Measurements from ENCODE around the gene CFTR. TPM values are rescaled to one million over a fixed set of nuclear protein-coding genes. Genes with fewer than 3 reads are reported as not detected.
"Not testable (repeated sequence)": the region's sequence is repeated elsewhere in the genome, so short reads cannot be mapped to it uniquely, and the experiment has no call there.

CFTR gene
- total RNA-seq, result not detected

GRCh38 chr7:117479225-117480054 is at the start of gene CFTR:
TSS of gene CFTR (plus strand) at chr7:117480025. CDS start at chr7:117480095, 70 bp downstream.
- ChIA-PET POLR2A (no interaction called here), CTCF (no interaction called here)
- no peaks in the 10 kb centered on the region for H3K9me3 Mint-ChIP-seq (ENCODE audit: insufficient read depth)
- no peak within 1 kb of the TSS for H3K4me3 Mint-ChIP-seq
- no peaks in the 10 kb centered on the region for H3K36me3 Mint-ChIP-seq (ENCODE audit: low read depth)
- DNase-seq (no peak), ATAC-seq (no peak)
- H3K4me1 Mint-ChIP-seq (ENCODE audit: low read depth), result no peaks in the 10 kb centered on the region
- peaks cover 22% of the 10 kb centered on the region for H3K27me3 Mint-ChIP-seq (ENCODE audit: low read depth)
- H3K27ac Mint-ChIP-seq, result no peak within 1 kb of the TSS

- Mint-ChIP-seq H3K9me3 (ENCODE audit: insufficient read depth) (no peaks in the 10 kb centered on the region), H3K27me3 (ENCODE audit: low read depth) (peaks cover 3% of the 10 kb centered on the region), H3K4me3 (no peak overlapping the region), H3K4me1 (ENCODE audit: low read depth) (no peaks in the 10 kb centered on the region), H3K27ac (no peak overlapping the region), H3K36me3 (ENCODE audit: low read depth) (no peaks in the 10 kb centered on the region)
- no peak for DNase-seq
- ChIA-PET POLR2A (no interaction called here), CTCF (no interaction called here)
- no peak for ATAC-seq
Measured at GRCh38 chr7:117435475-117436043, 44.3 kb upstream of the CFTR start.

- Mint-ChIP-seq H3K4me3 (no peak overlapping the region), H3K27ac (no peak overlapping the region), H3K4me1 (ENCODE audit: low read depth) (no peaks in the 10 kb centered on the region), H3K36me3 (ENCODE audit: low read depth) (no peaks in the 10 kb centered on the region), H3K27me3 (ENCODE audit: low read depth) (no peaks in the 10 kb centered on the region), H3K9me3 (ENCODE audit: insufficient read depth) (no peaks in the 10 kb centered on the region)
- ATAC-seq, result no peak
- ChIA-PET CTCF (no interaction called here), POLR2A (no interaction called here)
- DNase-seq, result no peak
Measured at GRCh38 chr7:117444646-117445045, 35.2 kb upstream of the CFTR start.

GRCh38 chr7:117445206-117445605 is 34.6 kb upstream of the CFTR start:
- ATAC-seq, result no peak
- no peak overlapping the region for H3K27ac Mint-ChIP-seq
- H3K36me3 Mint-ChIP-seq (ENCODE audit: low read depth), result no peaks in the 10 kb centered on the region
- H3K27me3 Mint-ChIP-seq (ENCODE audit: low read depth), result no peaks in the 10 kb centered on the region
- POLR2A ChIA-PET, result no interaction called here
- H3K9me3 Mint-ChIP-seq (ENCODE audit: insufficient read depth), result no peaks in the 10 kb centered on the region
- H3K4me1 Mint-ChIP-seq (ENCODE audit: low read depth), result no peaks in the 10 kb centered on the region
- no peak for DNase-seq
- CTCF ChIA-PET, result no interaction called here
- H3K4me3 Mint-ChIP-seq, result no peak overlapping the region

- Mint-ChIP-seq H3K4me3 (no peak overlapping the region), H3K4me1 (ENCODE audit: low read depth) (no peaks in the 10 kb centered on the region)
- CTCF ChIA-PET, result no interaction called here
Measured at GRCh38 chr7:117446220-117446815, 33.5 kb upstream of the CFTR start.

GRCh38 chr7:117448655-117449054 is 31.2 kb upstream of the CFTR start:
- Mint-ChIP-seq H3K4me1 (ENCODE audit: low read depth) (no peaks in the 10 kb centered on the region), H3K27ac (no peak overlapping the region), H3K9me3 (ENCODE audit: insufficient read depth) (no peaks in the 10 kb centered on the region), H3K27me3 (ENCODE audit: low read depth) (no peaks in the 10 kb centered on the region), H3K36me3 (ENCODE audit: low read depth) (no peaks in the 10 kb centered on the region), H3K4me3 (no peak overlapping the region)
- POLR2A ChIA-PET, result no interaction called here
- ATAC-seq, result no peak
- CTCF ChIA-PET, result no interaction called here
- no peak for DNase-seq

More at GRCh38 chr7:117446220-117446815, 33.5 kb upstream of the CFTR start:
- Mint-ChIP-seq H3K27me3 (ENCODE audit: low read depth) (no peaks in the 10 kb centered on the region), H3K36me3 (ENCODE audit: low read depth) (no peaks in the 10 kb centered on the region), H3K9me3 (ENCODE audit: insufficient read depth) (no peaks in the 10 kb centered on the region), H3K27ac (no peak overlapping the region)
- DNase-seq, result no peak
- ATAC-seq, result no peak
- POLR2A ChIA-PET, result no interaction called here

- DNase-seq (no peak), ATAC-seq (no peak)
- ChIA-PET CTCF (interaction anchor here (1.1 to 1.5 kb wide), 4 partner anchors 11 to 284 kb away, joined by 3 to 4 read pairs (median 3); no protein-coding TSS in a partner anchor), POLR2A (no interaction called here)
- H3K36me3 Mint-ChIP-seq (ENCODE audit: low read depth), result no peaks in the 10 kb centered on the region
- H3K27ac Mint-ChIP-seq, result no peak overlapping the region
- H3K4me3 Mint-ChIP-seq, result no peak overlapping the region
- no peaks in the 10 kb centered on the region for H3K27me3 Mint-ChIP-seq (ENCODE audit: low read depth)
- H3K4me1 Mint-ChIP-seq (ENCODE audit: low read depth), result no peaks in the 10 kb centered on the region
- peaks cover 5% of the 10 kb centered on the region for H3K9me3 Mint-ChIP-seq (ENCODE audit: insufficient read depth)
Measured at GRCh38 chr7:117458977-117459583, 20.7 kb upstream of the CFTR start.

GRCh38 chr7:117459735-117460134 is 20.1 kb upstream of the CFTR start:
- Mint-ChIP-seq H3K36me3 (ENCODE audit: low read depth) (no peaks in the 10 kb centered on the region), H3K9me3 (ENCODE audit: insufficient read depth) (peaks cover 5% of the 10 kb centered on the region), H3K4me3 (no peak overlapping the region), H3K27ac (no peak overlapping the region), H3K4me1 (ENCODE audit: low read depth) (no peaks in the 10 kb centered on the region), H3K27me3 (ENCODE audit: low read depth) (no peaks in the 10 kb centered on the region)
- ATAC-seq (no peak), DNase-seq (no peak)
- CTCF ChIA-PET, result interaction anchor here (1.1 to 1.5 kb wide), 4 partner anchors 10 to 283 kb away, joined by 3 to 4 read pairs (median 3); no protein-coding TSS in a partner anchor
- POLR2A ChIA-PET, result no interaction called here

GRCh38 chr7:117460815-117461214 is 19.0 kb upstream of the CFTR start:
- H3K4me1 Mint-ChIP-seq (ENCODE audit: low read depth); POLR2A ChIA-PET; H3K4me3 Mint-ChIP-seq; H3K27me3 Mint-ChIP-seq (ENCODE audit: low read depth); ATAC-seq; CTCF ChIA-PET; H3K9me3 Mint-ChIP-seq (ENCODE audit: insufficient read depth); DNase-seq; H3K27ac Mint-ChIP-seq; H3K36me3 Mint-ChIP-seq (ENCODE audit: low read depth): not testable (repeated sequence)

- CTCF ChIA-PET, result no interaction called here
- H3K27me3 Mint-ChIP-seq (ENCODE audit: low read depth), result no peaks in the 10 kb centered on the region
- DNase-seq (no peak), ATAC-seq (no peak)
- H3K36me3 Mint-ChIP-seq (ENCODE audit: low read depth), result no peaks in the 10 kb centered on the region
- POLR2A ChIA-PET, result no interaction called here
- no peak overlapping the region for H3K27ac Mint-ChIP-seq
- H3K4me3 Mint-ChIP-seq, result no peak overlapping the region
- H3K4me1 Mint-ChIP-seq (ENCODE audit: low read depth), result no peaks in the 10 kb centered on the region
- no peaks in the 10 kb centered on the region for H3K9me3 Mint-ChIP-seq (ENCODE audit: insufficient read depth)
Measured at GRCh38 chr7:117468174-117468573, 11.7 kb upstream of the CFTR start.

GRCh38 chr7:117470777-117471176 is 9.0 kb upstream of the CFTR start:
- no peak for DNase-seq
- Mint-ChIP-seq H3K9me3 (ENCODE audit: insufficient read depth) (no peaks in the 10 kb centered on the region), H3K4me3 (no peak overlapping the region), H3K4me1 (ENCODE audit: low read depth) (no peaks in the 10 kb centered on the region), H3K36me3 (ENCODE audit: low read depth) (no peaks in the 10 kb centered on the region), H3K27ac (no peak overlapping the region), H3K27me3 (ENCODE audit: low read depth) (no peaks in the 10 kb centered on the region)
- ChIA-PET POLR2A (no interaction called here), CTCF (interaction anchor here (1.7 kb wide), 1 partner anchor 11 kb away, joined by 3 read pairs; no protein-coding TSS in a partner anchor)
- no peak for ATAC-seq

GRCh38 chr7:117472335-117472734 is 7.5 kb upstream of the CFTR start:
- no peak for DNase-seq
- H3K27ac Mint-ChIP-seq, result no peak overlapping the region
- no peaks in the 10 kb centered on the region for H3K4me1 Mint-ChIP-seq (ENCODE audit: low read depth)
- H3K4me3 Mint-ChIP-seq, result no peak overlapping the region
- ATAC-seq, result no peak
- CTCF ChIA-PET, result no interaction called here
- POLR2A ChIA-PET, result no interaction called here
- H3K36me3 Mint-ChIP-seq (ENCODE audit: low read depth), result no peaks in the 10 kb centered on the region
- no peaks in the 10 kb centered on the region for H3K9me3 Mint-ChIP-seq (ENCODE audit: insufficient read depth)
- H3K27me3 Mint-ChIP-seq (ENCODE audit: low read depth), result no peaks in the 10 kb centered on the region

All from activated CD8-positive, alpha-beta T cell treated with anti-CD3 and anti-CD28 coated beads, Interleukin-2, amount 10 ng/mL, durations not matched to agents 7 days and 5 days (primary cell).